ENCODE data around the gene CDKAL1. TPM values are rescaled to one million over a fixed set of nuclear protein-coding genes. Genes with fewer than 3 reads are reported as not detected.

CDKAL1 gene
- total RNA-seq, 1 donor from 2014 or later, result 14.8 TPM

DNA sequence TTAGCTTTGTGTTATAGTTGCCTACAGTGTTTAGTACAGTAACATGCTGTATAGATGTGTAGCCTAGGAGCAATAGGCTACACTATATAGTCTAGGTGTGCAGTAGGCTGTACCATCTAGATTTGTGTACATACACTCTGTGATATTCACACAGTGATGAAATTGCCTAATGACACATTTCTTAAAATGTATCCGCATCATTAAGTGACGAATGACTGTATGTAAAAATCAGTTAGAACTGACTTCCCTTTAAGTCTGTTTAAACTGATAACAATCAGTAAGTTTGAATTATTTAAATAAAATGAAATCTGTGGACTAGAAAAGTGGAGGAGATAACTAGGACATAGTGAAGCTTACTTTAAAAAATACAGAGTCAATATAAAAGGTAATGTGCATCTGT lies 176.1 kb downstream of the CDKAL1 start:
- H3K4me1 Mint-ChIP-seq (ENCODE audit: unreplicated experiment), result no peaks in the 10 kb centered on the region
- no peaks in the 10 kb centered on the region for H3K9me3 Mint-ChIP-seq (ENCODE audit: unreplicated experiment)
- H3K27ac Mint-ChIP-seq (ENCODE audit: unreplicated experiment), result no peak overlapping the region
- H3K36me3 Mint-ChIP-seq (ENCODE audit: unreplicated experiment), result no peaks in the 10 kb centered on the region
- TF ChIP-seq, protein P1, sequence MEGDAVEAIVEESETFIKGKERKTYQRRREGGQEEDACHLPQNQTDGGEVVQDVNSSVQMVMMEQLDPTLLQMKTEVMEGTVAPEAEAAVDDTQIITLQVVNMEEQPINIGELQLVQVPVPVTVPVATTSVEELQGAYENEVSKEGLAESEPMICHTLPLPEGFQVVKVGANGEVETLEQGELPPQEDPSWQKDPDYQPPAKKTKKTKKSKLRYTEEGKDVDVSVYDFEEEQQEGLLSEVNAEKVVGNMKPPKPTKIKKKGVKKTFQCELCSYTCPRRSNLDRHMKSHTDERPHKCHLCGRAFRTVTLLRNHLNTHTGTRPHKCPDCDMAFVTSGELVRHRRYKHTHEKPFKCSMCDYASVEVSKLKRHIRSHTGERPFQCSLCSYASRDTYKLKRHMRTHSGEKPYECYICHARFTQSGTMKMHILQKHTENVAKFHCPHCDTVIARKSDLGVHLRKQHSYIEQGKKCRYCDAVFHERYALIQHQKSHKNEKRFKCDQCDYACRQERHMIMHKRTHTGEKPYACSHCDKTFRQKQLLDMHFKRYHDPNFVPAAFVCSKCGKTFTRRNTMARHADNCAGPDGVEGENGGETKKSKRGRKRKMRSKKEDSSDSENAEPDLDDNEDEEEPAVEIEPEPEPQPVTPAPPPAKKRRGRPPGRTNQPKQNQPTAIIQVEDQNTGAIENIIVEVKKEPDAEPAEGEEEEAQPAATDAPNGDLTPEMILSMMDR (IDR thresholded peaks at IDR 0.05), result no peak
- DNase-seq (ENCODE audit: extremely low spot score, unreplicated experiment), result no peak
- H3K4me3 Mint-ChIP-seq (ENCODE audit: unreplicated experiment), result no peak overlapping the region
- no peaks in the 10 kb centered on the region for H3K27me3 Mint-ChIP-seq (ENCODE audit: unreplicated experiment)

DNA sequence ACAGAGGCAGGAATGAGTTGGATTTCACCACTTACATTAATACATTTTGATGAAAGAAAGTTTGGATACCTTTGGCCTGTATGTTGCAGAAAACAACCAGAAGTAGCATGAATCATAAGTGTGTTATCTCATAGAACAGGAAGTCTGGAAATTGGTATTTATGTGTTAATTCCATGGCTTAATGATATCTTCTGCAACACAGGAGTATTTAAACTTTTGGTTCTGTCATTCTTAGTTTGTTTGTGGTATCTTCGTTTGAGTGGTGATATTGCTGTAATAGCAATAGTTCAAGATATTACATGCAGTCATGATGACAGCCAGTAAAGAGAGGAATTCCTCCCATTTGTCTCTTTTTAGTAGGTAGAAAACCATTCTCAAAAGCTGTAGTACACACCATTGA lies 177.3 kb downstream of the CDKAL1 start:
- H3K9me3 Mint-ChIP-seq (ENCODE audit: unreplicated experiment), result no peaks in the 10 kb centered on the region
- no peak overlapping the region for H3K27ac Mint-ChIP-seq (ENCODE audit: unreplicated experiment)
- H3K4me3 Mint-ChIP-seq (ENCODE audit: unreplicated experiment), result no peak overlapping the region
- no peaks in the 10 kb centered on the region for H3K4me1 Mint-ChIP-seq (ENCODE audit: unreplicated experiment)
- no peak for DNase-seq (ENCODE audit: extremely low spot score, unreplicated experiment)
- no peaks in the 10 kb centered on the region for H3K27me3 Mint-ChIP-seq (ENCODE audit: unreplicated experiment)
- TF ChIP-seq, protein P1 (IDR thresholded peaks at IDR 0.05), result no peak
- H3K36me3 Mint-ChIP-seq (ENCODE audit: unreplicated experiment), result no peaks in the 10 kb centered on the region

DNA sequence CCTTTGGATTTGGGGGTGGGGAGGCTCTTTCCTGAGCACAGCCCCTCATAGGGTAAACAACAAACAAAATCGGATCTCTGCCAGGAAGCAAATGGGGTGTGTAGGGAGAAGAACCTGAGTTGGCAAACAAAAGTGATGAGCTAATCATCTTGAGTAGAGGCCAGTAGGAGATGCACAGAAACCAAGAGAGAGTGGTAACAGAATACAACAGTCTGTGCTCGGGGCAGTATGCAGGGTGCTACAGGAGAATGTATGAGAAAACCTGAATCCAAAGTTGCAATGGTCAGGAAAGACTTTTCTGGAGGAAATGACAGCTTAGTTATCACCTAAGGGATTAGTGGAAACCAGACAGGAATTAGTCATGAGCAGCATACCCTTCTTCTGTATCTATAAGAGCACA lies 177.8 kb downstream of the CDKAL1 start:
- no peaks in the 10 kb centered on the region for H3K27me3 Mint-ChIP-seq (ENCODE audit: unreplicated experiment)
- H3K27ac Mint-ChIP-seq (ENCODE audit: unreplicated experiment), result no peak overlapping the region
- no peaks in the 10 kb centered on the region for H3K9me3 Mint-ChIP-seq (ENCODE audit: unreplicated experiment)
- TF ChIP-seq, protein P1 (IDR thresholded peaks at IDR 0.05), result no peak
- H3K36me3 Mint-ChIP-seq (ENCODE audit: unreplicated experiment), result no peaks in the 10 kb centered on the region
- H3K4me1 Mint-ChIP-seq (ENCODE audit: unreplicated experiment), result no peaks in the 10 kb centered on the region
- H3K4me3 Mint-ChIP-seq (ENCODE audit: unreplicated experiment), result no peak overlapping the region
- DNase-seq (ENCODE audit: extremely low spot score, unreplicated experiment), result no peak

DNA sequence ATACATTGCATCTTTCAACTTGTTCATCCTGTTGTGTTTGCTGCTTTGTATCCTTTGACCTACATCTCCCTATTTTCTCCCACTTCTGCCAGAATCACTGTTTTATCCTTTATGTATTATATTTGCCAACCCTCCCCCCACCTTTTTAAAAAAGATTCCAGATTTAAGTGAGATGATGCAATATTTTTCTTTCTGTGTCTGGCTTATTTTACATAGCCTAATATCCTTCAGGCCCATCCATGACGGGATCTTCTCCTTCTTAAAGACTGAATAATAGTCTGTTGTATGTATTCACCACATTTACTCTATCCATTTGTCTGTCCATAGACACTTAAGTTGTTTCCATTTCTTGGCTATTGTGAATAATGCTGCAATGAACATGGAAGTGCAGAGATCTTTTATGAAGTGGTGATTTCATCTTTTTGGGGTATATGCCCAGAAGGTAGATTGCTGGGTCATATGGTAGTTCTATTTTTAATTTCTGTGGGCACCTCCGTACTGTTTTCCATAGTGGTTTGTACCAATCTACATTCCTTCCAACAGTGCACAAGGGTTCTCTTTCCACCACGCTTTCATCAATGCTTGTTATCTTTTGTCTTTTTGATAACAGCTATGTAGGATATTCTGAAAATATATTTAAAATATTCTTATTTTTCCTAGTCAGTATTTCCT lies 181.0 kb downstream of the CDKAL1 start:
- no peaks in the 10 kb centered on the region for H3K9me3 Mint-ChIP-seq (ENCODE audit: unreplicated experiment)
- TF ChIP-seq, protein P1 (IDR thresholded peaks at IDR 0.05), result no peak
- no peaks in the 10 kb centered on the region for H3K27me3 Mint-ChIP-seq (ENCODE audit: unreplicated experiment)
- DNase-seq (ENCODE audit: extremely low spot score, unreplicated experiment), result no peak
- H3K36me3 Mint-ChIP-seq (ENCODE audit: unreplicated experiment), result no peaks in the 10 kb centered on the region
- no peak overlapping the region for H3K4me3 Mint-ChIP-seq (ENCODE audit: unreplicated experiment)
- no peak overlapping the region for H3K27ac Mint-ChIP-seq (ENCODE audit: unreplicated experiment)
- no peaks in the 10 kb centered on the region for H3K4me1 Mint-ChIP-seq (ENCODE audit: unreplicated experiment)

DNA sequence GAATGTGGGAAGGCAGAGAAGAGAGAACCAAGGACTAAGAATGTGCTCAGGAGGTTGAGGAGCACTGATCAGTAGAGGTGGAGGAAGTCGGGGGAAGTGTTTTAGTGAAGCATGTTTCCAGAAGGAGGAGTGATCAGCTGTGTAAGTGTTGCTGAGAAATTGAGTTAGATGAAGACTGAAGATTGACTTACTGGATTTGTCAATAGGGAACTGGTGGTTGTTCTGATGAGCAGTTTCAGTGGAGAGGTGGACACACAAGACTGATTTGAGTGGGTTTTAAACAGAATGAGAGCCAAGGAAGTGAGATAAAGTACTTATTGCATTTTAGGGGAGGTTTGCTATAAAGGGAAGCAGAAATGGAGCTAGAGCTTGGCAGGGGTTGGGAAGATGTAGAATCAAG lies 182.6 kb downstream of the CDKAL1 start:
- DNase-seq (ENCODE audit: extremely low spot score, unreplicated experiment), result no peak
- Mint-ChIP-seq H3K4me1 (ENCODE audit: unreplicated experiment) (no peaks in the 10 kb centered on the region), H3K36me3 (ENCODE audit: unreplicated experiment) (no peaks in the 10 kb centered on the region)

More for the DNA sequence above, 182.6 kb downstream of the CDKAL1 start:
- Mint-ChIP-seq H3K27me3 (ENCODE audit: unreplicated experiment) (no peaks in the 10 kb centered on the region), H3K4me3 (ENCODE audit: unreplicated experiment) (no peak overlapping the region), H3K9me3 (ENCODE audit: unreplicated experiment) (no peaks in the 10 kb centered on the region), H3K27ac (ENCODE audit: unreplicated experiment) (no peak overlapping the region)
- TF ChIP-seq, protein P1 (IDR thresholded peaks at IDR 0.05), result no peak

Measured in osteocyte (in vitro differentiated cells).